ENCODE data around the gene NMB. TPM values are rescaled to one million over a fixed set of nuclear protein-coding genes. Genes with fewer than 3 reads are reported as not detected.

Gene NMB
- total RNA-seq, 1 donor from 2014 or later: 17.4 TPM

- no peak overlapping the region for H3K4me3 ChIP-seq (ENCODE audit: low read depth, low read length)
- no peak for TF ChIP-seq CTCF (conservative IDR thresholded peaks at IDR 0.05; ENCODE audit: low read depth, low read length)
- no peak for DNase-seq (ENCODE audit: low read depth)
Measured at GRCh38 chr15:84620626-84621025, 37.4 kb downstream of the NMB start.

GRCh38 chr15:84616235-84616634 is 41.8 kb downstream of the NMB start:
- no peak for TF ChIP-seq CTCF (conservative IDR thresholded peaks at IDR 0.05; ENCODE audit: low read depth, low read length)
- no peak for DNase-seq (ENCODE audit: low read depth)
- no peak overlapping the region for H3K4me3 ChIP-seq (ENCODE audit: low read depth, low read length)

GRCh38 chr15:84611631-84612030 is 46.4 kb downstream of the NMB start:
- no peak for DNase-seq (ENCODE audit: low read depth)
- H3K4me3 ChIP-seq (ENCODE audit: low read depth, low read length): no peak overlapping the region
- TF ChIP-seq CTCF (conservative IDR thresholded peaks at IDR 0.05; ENCODE audit: low read depth, low read length): no peak

- TF ChIP-seq CTCF (conservative IDR thresholded peaks at IDR 0.05; ENCODE audit: low read depth, low read length): no peak
Measured at GRCh38 chr15:84609818-84610525, 48.0 kb downstream of the NMB start.

GRCh38 chr15:84608707-84609284 is 49.2 kb downstream of the NMB start:
- H3K4me3 ChIP-seq (ENCODE audit: low read depth, low read length): no peak overlapping the region
- no peak for TF ChIP-seq CTCF (conservative IDR thresholded peaks at IDR 0.05; ENCODE audit: low read depth, low read length)
- DNase-seq (ENCODE audit: low read depth): no peak

More at GRCh38 chr15:84609818-84610525, 48.0 kb downstream of the NMB start:
- DNase-seq (ENCODE audit: low read depth): no peak
- H3K4me3 ChIP-seq (ENCODE audit: low read depth, low read length): no peak overlapping the region

GRCh38 chr15:84606653-84607120 is 51.3 kb downstream of the NMB start:
- no peak for DNase-seq (ENCODE audit: low read depth)
- H3K4me3 ChIP-seq (ENCODE audit: low read depth, low read length): no peak overlapping the region
- no peak for TF ChIP-seq CTCF (conservative IDR thresholded peaks at IDR 0.05; ENCODE audit: low read depth, low read length)

GRCh38 chr15:84605554-84605882 is 52.5 kb downstream of the NMB start:
- DNase-seq (ENCODE audit: low read depth): no peak
- no peak overlapping the region for H3K4me3 ChIP-seq (ENCODE audit: low read depth, low read length)
- no peak for TF ChIP-seq CTCF (conservative IDR thresholded peaks at IDR 0.05; ENCODE audit: low read depth, low read length)
